Measurements from ENCODE around the gene ADAMTS2. TPM values are rescaled to one million over a fixed set of nuclear protein-coding genes. Genes with fewer than 3 reads are reported as not detected.
A peak's percentile ranks its signal among the peaks of the same experiment; 100 is the strongest.

Gene ADAMTS2
- total and polyA plus RNA-seq, 2 of the 8 experiments (the other 6 are each of a cell fraction or from before 2014, with no cell fraction given): 6.6 to 7.3 TPM

DNA sequence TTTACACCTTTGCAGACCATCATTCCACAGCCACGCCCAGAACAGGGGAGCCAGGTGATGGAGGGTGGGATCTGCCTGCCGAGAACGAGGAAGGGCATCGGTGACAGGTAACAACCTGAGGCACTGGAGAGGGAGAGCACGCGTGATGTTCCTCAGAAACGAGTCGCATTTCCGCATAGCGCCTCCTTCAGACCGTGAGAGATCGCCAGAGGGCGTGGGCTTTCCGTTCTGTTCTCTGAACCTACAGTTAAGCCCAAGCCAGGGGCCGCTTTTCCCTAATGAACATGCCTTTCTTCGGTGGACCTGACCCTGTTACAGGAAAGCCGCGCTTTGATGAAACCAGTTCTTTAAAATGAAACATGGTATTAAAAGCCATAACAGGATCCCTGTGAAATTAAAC, 17.1 kb upstream of the ADAMTS2 start:
- FAIRE-seq (no peak), DNase-seq (ENCODE audit: low read depth in 1 of 2, low spot score in 2 of 2) (no peak)
- Histone ChIP-seq H3K4me3 (ENCODE audit: extremely low read depth in 1 of 4, insufficient read depth in 2 of 4, low read depth in 3 of 4, low read length in 4 of 4) (no peak overlapping the region), H3K79me1 (ENCODE audit: low read depth, low read length) (no peaks in the 10 kb centered on the region), H2AFZ (ENCODE audit: low read length) (no peak overlapping the region), H3K56ac (replicated peaks; ENCODE audit: insufficient read length, low read depth, low read length) (no peak overlapping the region), H3K27me3 (replicated peaks in 1 of 4; ENCODE audit: control insufficient read depth in 3 of 4, extremely low read depth in 1 of 4, insufficient read depth in 3 of 4, low read length in 3 of 4) (no peaks in the 10 kb centered on the region), H4K20me1 (replicated peaks in 1 of 2; ENCODE audit: control insufficient read depth in 1 of 2, insufficient read depth in 2 of 2, low read length in 2 of 2) (no peaks in the 10 kb centered on the region), H3K23ac (ENCODE audit: insufficient read length) (no peak overlapping the region), H4K5ac (ENCODE audit: insufficient read length, low read depth, low read length) (no peak overlapping the region), H3K4me1 (replicated peaks in 1 of 4; ENCODE audit: control insufficient read depth in 3 of 4, insufficient read depth in 4 of 4, low read length in 3 of 4) (no peaks in the 10 kb centered on the region), H4K91ac (replicated peaks; ENCODE audit: insufficient read length, low read length) (no peak overlapping the region), H4K8ac (ENCODE audit: extremely low read depth, insufficient read depth, low read length) (no peak overlapping the region), H3K9ac (replicated peaks in 1 of 4; ENCODE audit: extremely low read depth in 1 of 4, low read depth in 3 of 4, low read length in 3 of 4) (no peak overlapping the region), H3K36me3 (ENCODE audit: control insufficient read depth in 2 of 4, insufficient read depth in 4 of 4, low read length in 3 of 4) (no peaks in the 10 kb centered on the region), H3K79me2 (ENCODE audit: control insufficient read depth in 1 of 2, insufficient read depth in 2 of 2, low read length in 2 of 2) (no peaks in the 10 kb centered on the region), H3K18ac (ENCODE audit: extremely low read depth, low read length) (no peak overlapping the region), H2BK5ac (ENCODE audit: low read depth, low read length) (no peak overlapping the region), H3K4me2 (ENCODE audit: insufficient read depth in 1 of 2, low read depth in 2 of 2, low read length in 2 of 2) (no peak overlapping the region), H2BK12ac (ENCODE audit: low read depth, low read length) (no peak overlapping the region), H2BK15ac (ENCODE audit: low read length) (no peak overlapping the region), H3K9me3 (ENCODE audit: insufficient read depth in 2 of 2, low read depth in 1 of 2, low read length in 1 of 2) (no peaks in the 10 kb centered on the region), H2BK120ac (replicated peaks; ENCODE audit: low read depth, low read length) (no peak overlapping the region), H3K14ac (ENCODE audit: insufficient read length) (no peak overlapping the region), H2BK20ac (ENCODE audit: low read length) (no peak overlapping the region), H3K23me2 (ENCODE audit: low read depth, low read length) (no peaks in the 10 kb centered on the region), H2AK5ac (ENCODE audit: low read depth, low read length) (no peak overlapping the region), H3K4ac (replicated peaks; ENCODE audit: insufficient read length, low read depth, low read length) (no peak overlapping the region), H3K27ac (ENCODE audit: low read depth, low read length) (no peak overlapping the region)
- no peak for TF ChIP-seq EZH2 (IDR thresholded peaks at IDR 0.05; ENCODE audit: low read depth, low read length, severe bottlenecking)
- no peak for TF ChIP-seq CTBP2 (IDR thresholded peaks at IDR 0.05; ENCODE audit: borderline replicate concordance, insufficient read depth, insufficient read length, low read length)
- TF ChIP-seq HDAC2 (IDR thresholded peaks at IDR 0.05; ENCODE audit: borderline replicate concordance in 1 of 2, low read depth in 2 of 2, low read length in 2 of 2): no peak
- no peak for TF ChIP-seq CBX8 (IDR thresholded peaks at IDR 0.05; ENCODE audit: borderline replicate concordance, low read depth, low read length)
- TF ChIP-seq ZNF274 (IDR thresholded peaks at IDR 0.05; ENCODE audit: borderline replicate concordance, extremely low read depth, low read length): no peak
- TF ChIP-seq TAF1 (IDR thresholded peaks at IDR 0.05; ENCODE audit: low read depth, low read length): no peak
- no peak for TF ChIP-seq SIRT6 (IDR thresholded peaks at IDR 0.05; ENCODE audit: low read length)
- 0 out of 4 replicates have a peak, but pooled peaks of 1 of the 2 experiments have one; percentile 17 for TF ChIP-seq RAD21 (IDR thresholded peaks at IDR 0.05 in 1 of 2, conservative IDR thresholded peaks at IDR 0.05 in 1 of 2; ENCODE audit: low read depth in 2 of 2, low read length in 2 of 2)
- TF ChIP-seq, protein P1, sequence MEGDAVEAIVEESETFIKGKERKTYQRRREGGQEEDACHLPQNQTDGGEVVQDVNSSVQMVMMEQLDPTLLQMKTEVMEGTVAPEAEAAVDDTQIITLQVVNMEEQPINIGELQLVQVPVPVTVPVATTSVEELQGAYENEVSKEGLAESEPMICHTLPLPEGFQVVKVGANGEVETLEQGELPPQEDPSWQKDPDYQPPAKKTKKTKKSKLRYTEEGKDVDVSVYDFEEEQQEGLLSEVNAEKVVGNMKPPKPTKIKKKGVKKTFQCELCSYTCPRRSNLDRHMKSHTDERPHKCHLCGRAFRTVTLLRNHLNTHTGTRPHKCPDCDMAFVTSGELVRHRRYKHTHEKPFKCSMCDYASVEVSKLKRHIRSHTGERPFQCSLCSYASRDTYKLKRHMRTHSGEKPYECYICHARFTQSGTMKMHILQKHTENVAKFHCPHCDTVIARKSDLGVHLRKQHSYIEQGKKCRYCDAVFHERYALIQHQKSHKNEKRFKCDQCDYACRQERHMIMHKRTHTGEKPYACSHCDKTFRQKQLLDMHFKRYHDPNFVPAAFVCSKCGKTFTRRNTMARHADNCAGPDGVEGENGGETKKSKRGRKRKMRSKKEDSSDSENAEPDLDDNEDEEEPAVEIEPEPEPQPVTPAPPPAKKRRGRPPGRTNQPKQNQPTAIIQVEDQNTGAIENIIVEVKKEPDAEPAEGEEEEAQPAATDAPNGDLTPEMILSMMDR (IDR thresholded peaks at IDR 0.05; ENCODE audit: control extremely low read depth in 1 of 3, insufficient read depth in 1 of 3, low read depth in 1 of 3, low read length in 3 of 3): peak in 2 of 3 experiments; percentile 46 to 53; a peak in 2 of 4 replicates
- no peak for TF ChIP-seq RFX5 (IDR thresholded peaks at IDR 0.05; ENCODE audit: borderline replicate concordance, low read depth, low read length)
- 90% methylated on average over 18 of the region's 18 CpGs; no CpG with 5 or more reads in 1 of the 2 experiments for WGBS, 2 experiments (ENCODE audit: extremely low coverage in 1 of 2, insufficient coverage in 1 of 2, insufficient read length in 1 of 2, insufficient replicate concordance in 2 of 2, low coverage in 1 of 2, low lambda C conversion rate in 2 of 2, missing lambda C conversion rate in 1 of 2)
- POLR2A ChIA-PET (ENCODE audit: partially characterized antibody): no interaction called here
- CTCF ChIA-PET (ENCODE audit: partially characterized antibody): interaction anchor here (0.7 to 3.4 kb wide), 8 partner anchors 9 to 143 kb away, joined by 3 to 12 read pairs (median 4); no protein-coding TSS in a partner anchor
